HG03460 (cell line): ENCODE data around the gene PHYKPL.
"Not testable (repeated sequence)": the region's sequence is repeated elsewhere in the genome, so short reads cannot be mapped to it uniquely, and the experiment has no call there.

Source experiments
- ATAC-seq: cut with Tn5 transposase; IDR thresholded peaks from one replicate; pipeline ENCODE4 v1.9.1; 2021; ENCODE audit not compliant: unreplicated experiment

PHYKPL gene

DNA sequence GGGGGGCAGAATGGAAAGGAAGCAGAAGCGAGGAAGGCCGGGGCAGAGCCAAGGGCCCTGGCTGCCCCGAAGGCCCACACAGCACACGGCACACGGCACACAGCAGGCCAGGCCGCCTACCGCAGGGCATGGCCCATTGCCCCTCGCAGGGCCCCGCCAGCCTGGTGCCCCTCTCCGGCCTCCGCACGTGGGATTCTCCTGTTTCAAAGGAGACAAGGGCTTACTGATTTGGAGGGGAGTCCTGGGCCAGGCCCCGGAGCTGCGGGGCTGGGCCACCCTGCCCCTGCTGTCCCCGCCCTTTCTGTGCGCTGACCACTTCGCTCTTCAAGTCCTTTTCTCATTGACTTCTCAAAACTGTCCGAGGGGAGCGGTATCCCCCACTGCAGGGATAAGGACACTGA is 7.7 kb upstream of the PHYKPL start:
- no peak for ATAC-seq

DNA sequence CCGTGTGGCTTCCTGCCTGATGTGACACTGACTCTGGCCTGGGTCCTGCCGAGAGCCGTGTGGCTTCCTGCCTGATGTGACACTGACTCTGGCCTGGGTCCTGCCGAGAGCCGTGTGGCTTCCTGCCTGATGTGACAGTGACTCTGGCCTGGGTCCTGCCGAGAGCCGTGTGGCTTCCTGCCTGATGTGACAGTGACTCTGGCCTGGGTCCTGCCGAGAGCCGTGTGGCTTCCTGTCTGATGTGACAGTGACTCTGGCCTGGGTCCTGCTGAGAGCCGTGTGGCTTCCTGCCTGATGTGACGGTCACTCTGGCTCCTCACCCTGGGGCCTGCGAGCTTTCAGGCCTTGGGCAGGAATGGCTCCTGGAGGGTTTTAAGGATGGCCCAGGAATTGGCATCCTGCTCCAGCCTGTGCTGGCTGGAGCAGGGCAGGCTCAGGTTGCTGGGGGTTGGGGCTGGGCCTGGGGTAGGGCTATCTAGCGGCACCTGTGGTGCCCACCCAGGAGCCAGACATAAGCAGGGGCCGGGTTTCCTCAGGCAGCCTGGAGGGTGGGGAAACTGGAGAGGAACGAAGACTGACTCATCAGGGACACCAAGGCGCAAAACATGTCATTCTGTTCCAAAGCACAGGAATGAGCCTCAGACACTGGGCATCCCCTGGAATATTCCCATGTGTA is 7.2 kb upstream of the PHYKPL start:
- not testable (repeated sequence) for ATAC-seq

DNA sequence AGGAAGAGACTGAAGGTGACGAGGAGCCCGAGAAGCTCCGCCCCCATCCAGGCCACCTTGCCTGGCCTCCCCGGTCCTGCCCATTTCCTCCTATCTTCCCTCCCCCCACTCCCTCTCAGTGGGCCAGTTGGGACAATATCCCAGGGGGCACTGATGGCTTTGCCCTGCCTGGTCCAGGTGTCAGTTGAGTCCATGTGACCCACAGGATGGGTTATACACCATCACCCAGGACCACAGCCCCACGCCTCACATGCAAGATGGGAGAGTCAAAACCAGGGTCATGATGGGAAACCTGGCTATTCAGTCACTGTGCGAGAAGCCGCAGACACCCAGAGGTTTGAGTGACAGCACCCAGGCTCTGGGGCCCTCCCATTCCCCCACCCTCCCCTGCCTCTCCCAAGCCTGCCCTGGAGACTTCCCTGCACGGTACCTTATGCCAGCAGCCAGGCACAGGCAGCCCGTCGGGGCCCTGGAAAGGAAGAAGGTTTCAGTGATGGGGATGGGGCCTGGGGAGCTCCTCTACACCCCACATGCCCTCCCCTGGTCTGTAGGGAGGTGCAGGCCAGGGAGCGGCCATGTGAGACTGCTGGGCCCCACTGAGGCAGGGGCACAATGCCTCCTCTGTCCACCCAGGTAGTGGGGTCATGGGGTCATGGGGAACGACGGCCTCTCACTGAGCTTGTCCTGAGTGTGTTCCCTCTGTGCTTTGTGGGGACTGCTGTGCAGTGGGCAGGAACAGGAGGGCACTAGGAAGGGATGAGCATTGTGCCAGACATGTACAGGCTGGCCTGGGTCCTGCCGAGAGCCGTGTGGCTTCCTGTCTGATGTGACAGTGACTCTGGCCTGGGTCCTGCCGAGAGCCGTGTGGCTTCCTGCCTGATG is 6.3 kb upstream of the PHYKPL start:
- no peak for ATAC-seq

DNA sequence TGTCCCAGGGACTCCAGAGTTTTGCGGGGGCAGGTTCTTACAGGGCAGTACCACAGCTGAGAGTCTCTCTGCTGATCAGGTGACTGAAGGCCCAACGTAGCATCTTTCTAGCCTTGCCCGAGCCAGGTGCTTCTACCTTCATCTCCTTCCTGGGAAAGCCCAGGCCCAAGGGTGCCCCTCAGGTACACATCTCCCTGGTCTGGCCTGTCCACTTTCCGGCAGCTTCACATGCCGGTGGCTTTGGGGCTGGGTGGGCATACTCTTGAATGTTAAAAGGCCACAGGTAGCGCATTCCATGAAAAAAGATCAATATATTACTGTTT is 5.7 kb upstream of the PHYKPL start:
- ATAC-seq = no peak

DNA sequence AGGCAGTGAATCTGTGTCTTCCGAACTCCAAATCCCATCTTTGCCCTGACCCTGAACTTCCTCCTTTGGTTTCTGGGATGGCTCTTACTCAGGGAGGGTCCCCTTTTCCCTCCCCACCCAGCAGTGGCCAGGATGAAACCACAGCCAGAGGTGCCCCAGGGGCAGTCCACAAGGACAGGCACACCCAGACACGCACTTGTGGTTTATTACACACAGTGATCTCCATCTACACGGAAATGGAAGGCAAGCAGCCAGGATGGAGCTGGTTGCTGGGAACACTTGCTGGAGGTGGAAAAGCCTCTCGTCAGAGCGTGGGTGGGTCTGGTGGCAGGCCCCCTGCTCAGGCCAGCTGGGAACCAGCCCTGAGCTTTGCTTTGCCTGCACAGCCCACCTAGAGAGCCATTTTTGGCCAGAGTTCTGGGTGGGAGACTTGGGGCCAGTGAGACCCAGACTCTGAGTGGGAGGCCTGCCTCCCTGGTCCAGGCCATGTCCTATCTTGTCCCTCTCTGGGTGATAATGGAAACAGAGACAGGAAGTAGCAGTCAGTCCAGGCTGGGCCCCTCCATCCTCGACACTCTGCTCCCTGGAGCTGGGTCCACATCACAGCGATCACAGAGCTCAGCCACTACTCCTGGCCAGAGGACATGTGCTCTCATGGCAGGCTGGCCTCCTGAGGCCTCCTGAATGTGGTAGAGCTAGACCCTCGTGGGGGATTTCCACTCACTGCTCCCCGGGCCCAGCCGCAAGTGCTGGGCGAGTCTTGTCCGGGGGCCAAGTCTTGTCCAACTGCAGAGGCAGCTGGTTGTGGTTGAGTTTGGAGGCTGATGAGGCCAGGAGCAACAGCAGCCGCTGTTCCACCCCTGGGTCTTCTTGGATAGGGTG is 5.1 kb upstream of the PHYKPL start:
- no peak for ATAC-seq

DNA sequence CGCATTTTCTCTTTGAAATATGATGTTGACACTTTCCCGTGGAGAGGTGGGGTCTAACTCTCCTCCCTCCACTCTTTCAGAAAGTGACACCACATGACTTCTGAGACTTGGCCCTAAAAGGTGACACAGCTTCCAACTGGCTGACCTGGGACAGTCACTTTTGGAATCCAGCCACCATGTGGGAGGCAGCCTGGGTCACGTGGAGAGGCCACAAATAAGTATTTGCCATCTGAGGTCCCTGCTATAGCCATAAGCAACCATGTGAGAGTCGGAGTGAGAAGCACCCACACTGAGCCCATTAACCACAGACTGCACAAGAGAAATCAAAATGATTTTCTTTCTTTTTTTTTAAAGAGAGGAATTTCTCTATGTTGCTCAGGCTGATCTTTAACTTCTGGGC is 4.1 kb upstream of the PHYKPL start:
- no peak for ATAC-seq

DNA sequence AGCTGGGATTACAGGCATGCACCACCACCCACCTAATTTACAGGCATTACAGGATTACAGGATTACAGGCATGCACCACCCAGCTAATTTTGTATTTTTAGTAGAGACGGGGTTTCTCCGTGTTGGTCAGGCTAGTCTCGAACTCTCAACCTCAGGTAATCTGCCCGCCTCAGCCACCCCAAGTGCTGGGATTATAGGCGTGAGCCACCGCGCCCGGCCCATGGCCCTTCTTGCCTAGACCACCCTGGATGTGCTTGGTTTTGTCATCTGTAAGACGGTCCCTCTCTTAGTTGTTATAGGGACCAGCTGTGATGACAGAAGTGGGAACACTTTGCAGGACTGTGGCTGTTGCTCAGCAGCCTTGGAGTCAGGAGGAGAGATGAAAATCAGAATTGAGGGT is 3.5 kb upstream of the PHYKPL start:
- no peak for ATAC-seq

DNA sequence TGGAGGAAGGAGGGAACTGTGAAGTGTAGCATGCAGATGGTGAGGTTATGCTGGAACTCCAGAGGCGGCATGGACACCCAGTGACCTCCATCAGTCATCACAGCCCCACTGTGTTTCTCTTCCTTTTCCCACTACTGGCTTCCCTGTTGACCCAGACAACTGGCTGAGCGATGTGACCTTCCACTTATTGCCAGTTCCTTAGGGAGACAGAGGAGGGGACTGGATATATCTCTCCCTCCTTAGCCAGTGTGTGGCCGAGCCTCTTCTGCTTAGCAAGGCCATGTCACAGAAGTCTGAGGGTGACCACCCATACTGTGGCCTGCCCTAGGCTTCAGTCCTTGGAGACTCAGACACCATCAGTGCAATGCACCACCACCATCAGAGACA is 3.0 kb upstream of the PHYKPL start:
- no peak for ATAC-seq

DNA sequence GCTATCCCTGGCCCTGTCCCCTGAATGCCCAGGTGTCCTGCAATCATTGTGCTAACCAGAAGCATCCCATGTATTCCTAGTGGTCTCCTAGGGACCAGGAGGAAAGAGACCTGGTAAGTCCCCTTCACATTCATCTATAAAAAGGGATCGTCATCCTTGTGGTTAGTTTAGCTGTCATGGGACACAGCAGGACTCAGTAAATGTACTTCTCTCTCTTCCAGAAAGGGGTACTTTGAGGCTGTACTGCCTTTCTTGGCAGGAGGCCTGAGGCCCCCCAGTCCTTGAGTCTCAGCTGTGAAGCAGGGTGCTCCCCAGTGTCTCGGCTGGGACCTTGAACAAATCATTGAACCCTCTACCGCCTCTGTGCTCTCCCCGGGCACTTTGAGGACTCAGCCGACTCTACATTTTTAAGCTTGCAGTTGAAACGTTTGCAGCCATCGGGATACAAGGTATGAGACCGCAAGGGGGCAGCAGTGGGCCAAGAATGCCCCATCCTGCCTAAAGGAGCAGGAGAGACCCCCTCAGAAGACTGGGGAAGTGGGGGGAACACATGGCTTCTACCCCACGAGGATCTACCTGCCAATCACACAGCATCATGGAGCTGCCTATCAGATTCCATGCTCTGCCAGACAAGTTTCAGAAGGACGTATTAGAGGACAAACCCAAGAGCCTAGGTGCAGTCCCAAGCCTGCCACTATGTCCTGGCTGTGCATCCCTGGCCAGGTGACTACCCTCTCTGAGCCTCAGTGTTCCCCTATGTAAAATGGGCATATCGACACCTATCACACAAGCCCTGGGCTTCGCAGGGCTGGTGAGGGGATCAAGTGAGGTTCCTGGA is 2.4 kb upstream of the PHYKPL start:
- peak; percentile 26 for ATAC-seq

DNA sequence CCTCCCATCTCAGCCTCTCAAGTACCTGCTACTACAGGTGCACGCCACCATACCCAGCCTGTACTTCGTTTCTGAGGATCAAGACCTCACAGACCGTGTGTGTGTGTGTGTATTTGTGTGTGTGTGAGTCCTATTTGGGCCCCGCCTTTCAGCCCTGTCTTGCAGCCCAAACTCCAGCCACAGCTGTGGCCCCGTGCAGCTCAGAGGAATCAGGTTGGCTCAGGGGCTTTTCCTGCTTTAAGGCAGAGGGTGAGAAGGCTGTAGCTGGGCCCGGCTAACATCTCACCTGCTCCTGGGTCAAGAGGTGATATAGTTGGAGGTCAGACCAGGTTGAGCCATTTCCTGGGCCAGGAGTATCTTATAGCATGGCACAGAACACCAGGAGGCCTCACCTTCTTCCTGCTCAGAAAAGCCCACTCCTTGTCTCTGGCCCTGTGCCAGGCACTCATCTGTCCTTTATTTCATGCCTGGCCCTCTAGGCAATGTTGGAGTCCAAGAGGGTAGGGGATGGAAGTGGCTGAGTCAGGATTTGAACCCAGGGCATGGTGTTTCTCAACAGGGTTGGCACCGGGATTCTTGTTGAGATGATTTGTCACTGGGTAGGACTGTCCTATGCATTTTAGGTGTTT is 1.6 kb upstream of the PHYKPL start:
- ATAC-seq = no peak

DNA sequence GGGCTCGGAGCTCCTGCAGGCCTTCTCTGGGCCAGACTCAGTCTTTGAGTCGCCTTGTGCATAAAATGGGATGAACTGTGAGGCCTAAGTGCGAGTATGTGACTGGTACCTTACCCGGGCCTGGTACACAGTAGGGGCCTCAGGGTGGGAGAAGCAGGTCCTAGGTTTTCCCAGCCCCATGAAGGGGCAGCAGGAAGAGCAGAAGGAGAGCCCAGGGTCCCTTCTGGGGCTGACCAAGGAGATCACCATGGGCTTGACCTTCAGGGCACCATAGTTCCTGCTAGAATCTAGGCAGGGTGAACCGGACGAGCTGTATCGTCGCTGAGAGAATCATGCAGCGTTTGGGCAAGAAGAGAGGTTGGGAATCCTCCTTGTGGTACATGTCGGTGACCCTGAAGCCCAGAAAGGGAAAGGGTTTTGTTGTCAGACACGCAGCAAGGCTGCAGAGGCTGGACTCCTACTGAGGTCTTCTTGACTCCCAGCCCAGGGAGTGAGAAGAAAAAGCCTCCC is 373 bp upstream of the PHYKPL start:
- ATAC-seq = no peak

DNA sequence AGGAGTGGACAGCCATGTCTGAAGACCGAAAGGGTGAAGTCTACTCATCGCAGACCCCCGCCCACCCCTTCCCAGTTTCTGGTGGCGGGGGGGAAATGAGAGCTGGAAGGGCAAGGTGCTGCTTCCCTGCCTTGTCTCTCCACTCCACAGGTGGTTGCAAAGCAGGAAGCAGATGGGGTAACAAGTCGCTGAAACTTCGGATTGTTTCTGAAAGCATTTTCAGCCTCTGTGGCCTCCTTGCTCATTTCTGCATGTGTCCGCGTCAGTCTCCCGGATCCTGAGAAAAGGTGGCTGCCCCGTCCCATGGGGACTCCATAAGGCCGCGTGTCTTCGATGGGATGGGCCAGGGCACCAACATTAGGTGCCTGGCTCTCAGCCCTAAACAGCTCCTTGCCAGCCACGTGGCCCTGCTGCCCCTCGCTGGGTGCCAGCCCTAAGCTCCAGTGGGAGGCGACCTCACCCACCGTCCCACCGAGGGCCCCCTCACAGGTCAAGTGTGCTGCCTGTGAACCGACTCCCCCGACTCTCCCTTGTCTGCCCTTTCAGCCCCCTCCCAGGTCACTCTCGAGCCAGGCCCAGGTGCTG is 971 bp downstream of the PHYKPL start:
- ATAC-seq = peak; percentile 12

DNA sequence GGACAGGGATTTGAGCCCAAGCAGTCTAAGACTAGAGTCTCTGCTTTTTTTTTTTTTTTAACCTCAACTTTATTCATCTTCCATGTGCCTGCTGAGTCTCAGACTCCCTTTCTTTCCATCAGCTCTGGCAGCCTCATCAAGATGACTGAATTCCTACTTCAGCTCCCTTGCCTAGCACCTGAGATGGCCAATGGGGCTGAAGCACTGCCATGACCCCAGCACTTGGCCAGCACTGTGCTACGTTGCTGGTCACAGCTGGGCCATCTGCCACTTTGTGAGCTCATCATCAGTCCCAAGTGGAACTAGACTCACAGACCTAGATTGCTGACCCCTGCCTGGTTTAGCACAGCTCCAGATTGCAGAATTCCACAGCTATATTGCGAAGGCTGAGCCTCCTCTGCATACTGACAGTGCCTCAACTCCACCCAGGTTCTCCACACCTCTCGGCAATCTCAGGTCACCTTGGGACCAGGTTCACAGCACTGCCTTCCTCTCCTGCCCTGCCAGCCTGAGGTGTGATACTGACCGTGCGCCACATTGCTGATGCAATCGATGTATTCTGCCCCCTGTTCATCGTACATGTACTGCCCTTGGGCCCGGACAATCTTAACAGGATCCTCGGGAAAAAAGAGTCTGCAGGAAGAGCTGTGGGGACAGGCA is 1.6 kb downstream of the PHYKPL start:
- no peak for ATAC-seq

DNA sequence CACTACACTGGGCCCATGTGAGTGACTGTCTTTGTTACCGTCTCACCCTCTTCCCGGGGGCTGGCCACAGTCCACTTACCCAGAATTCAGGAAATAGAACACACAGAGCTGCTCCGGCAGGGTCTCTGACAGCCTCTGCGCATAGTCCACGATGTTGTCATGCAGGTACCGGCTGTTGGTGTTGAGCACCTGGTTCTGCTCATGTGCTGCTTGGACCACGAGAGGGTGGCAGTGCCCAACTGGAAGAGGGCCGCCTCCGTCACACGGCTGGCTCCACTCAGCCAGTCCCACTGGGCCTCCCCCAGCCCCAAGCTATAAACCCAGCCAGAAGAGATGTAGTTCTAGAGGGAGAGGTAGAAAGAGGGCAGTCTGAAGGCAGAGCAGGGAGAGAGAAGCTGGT is 2.7 kb downstream of the PHYKPL start:
- no peak for ATAC-seq

DNA sequence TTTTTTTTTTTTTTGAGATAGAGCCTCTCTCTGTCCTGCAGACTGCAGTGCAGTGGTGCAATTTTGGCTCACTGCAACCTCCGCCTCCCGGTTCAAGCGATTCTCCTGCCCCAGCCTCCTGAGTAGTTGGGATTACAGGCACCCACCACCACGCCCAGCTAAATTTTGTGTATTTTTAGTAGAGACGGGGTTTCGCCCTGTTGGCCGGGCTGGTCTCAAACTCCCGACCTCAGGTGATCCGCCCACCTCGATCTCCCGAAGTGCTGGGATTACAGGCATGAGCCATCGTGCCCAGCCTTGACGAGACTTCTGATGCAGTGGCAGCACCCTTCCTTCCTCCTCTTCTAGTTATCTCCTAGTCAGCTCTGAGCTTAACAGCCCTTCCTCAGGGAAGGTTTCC is 3.5 kb downstream of the PHYKPL start:
- not testable (repeated sequence) for ATAC-seq

DNA sequence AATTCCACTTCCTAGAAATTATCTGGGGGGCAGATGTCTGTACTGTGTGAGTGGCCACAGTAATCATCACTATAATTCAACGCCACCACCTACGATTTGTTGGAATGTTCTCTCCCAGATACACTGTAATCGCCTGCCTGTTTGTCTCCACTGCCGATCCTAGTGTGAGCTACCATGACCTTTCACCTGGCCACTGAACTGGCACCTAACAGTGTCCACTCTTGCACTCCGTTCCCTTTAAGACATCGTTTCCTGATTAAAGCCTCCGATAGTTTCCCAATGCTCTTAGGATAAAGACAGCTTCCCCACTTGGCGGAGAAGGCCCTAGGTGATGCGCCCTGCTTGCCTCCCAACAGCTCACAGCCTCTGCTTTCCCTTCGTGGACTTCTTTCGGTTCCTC is 4.0 kb downstream of the PHYKPL start:
- ATAC-seq = no peak

DNA sequence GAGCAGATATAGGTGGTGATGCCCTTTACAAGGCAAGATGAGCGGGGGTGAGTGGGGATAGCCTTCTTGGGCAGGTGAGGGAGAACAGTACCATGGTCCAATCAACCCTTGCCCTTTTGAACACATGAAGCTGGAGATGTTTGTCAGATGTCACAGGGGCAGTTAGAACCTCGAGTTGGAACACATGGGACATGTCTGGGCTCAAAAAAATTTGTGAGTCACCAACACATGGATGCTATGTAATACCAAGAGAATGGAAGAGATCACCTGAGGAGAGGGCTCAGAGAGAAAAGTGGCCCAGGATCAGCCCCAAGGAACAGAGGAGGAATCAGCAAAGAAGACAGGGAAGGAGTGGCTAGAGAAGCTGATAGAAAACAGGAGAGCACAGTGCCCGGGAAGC is 4.7 kb downstream of the PHYKPL start:
- ATAC-seq = no peak

DNA sequence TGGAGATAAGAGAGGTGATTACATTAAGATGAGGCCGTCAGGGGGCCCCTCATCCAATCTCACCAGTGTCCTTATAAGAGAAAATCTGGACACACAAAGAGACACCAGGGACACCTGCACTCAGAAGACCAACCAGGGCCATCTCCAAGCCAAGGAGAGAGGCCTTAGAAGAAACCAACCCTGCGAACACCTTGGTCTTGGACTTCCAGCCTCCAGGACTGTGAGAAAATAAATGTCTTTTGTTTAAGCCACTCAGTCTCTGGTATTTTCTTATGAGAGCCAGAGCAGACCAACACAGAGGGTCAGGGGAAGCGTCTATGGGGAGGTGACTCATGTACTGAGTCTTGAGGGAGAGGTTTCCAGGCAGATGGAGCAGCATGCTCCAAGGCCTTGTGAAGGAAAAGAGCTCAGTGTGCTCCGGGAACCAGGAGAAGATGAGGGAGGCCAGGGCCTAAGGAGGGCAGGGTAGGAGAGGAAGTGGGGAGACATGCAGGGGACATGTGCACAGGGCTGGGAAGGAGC is 5.4 kb downstream of the PHYKPL start:
- ATAC-seq = no peak

DNA sequence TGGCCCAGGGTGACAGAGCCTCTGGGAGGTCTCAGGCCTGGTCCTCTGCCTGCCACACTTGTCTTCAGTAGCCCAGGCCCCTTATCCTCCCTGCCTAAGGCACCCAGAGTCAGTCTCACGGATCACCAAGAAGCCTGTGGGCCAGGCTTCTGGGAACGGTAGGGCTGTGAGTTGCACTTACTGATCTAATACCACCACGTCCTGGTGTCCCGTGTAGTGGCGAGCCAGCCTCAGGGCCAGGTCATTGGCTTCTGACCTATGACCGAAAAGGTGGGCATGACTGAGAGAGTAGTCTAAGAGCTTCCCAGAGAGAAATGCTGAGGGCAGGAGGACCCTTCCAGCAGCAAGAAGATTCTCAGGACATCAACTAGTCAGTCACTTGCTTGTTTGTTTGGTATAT is 7.4 kb downstream of the PHYKPL start:
- ATAC-seq = no peak
